HG02852 (cell line): ENCODE results near the gene ZBTB47.

Experiments
- ATAC-seq: cut with Tn5 transposase; IDR thresholded peaks from one replicate; pipeline ENCODE4 v1.9.1; 2021; ENCODE audit warnings: mild to moderate bottlenecking, moderate library complexity; ENCODE audit not compliant: unreplicated experiment

ZBTB47 gene

GRCh38 chr3:42684632-42685362, 31.3 kb downstream of the ZBTB47 start:
- ATAC-seq = no peak

DNA sequence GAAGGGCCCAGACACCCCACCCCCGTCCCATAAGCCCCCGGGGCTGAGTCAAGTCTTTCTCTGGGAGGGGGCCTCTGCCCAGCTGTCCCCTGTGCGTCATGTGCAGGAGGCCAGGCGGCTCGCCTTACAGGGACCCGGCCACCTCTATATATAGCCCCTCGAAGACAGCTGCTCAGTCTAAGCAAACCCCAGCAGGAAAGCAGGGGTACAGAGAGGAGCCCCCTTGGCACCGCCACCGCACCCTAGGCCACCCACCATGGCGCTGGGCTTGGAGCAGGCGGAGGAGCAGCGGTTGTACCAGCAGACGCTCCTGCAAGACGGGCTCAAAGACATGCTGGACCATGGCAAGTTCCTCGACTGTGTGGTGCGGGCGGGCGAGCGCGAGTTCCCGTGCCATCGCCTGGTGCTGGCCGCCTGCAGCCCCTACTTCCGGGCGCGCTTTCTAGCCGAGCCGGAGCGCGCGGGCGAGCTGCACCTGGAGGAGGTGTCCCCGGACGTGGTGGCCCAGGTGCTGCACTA, 31.9 kb downstream of the ZBTB47 start, which contains the start of gene KLHL40:
TSS of gene KLHL40 (plus strand) at position 175 of the 519 bp plus-strand sequence. CDS start at position 257, 82 bp downstream.
- ATAC-seq = no peak

- ATAC-seq = no peak
Measured at GRCh38 chr3:42685891-42686820, 32.7 kb downstream of the ZBTB47 start.

DNA sequence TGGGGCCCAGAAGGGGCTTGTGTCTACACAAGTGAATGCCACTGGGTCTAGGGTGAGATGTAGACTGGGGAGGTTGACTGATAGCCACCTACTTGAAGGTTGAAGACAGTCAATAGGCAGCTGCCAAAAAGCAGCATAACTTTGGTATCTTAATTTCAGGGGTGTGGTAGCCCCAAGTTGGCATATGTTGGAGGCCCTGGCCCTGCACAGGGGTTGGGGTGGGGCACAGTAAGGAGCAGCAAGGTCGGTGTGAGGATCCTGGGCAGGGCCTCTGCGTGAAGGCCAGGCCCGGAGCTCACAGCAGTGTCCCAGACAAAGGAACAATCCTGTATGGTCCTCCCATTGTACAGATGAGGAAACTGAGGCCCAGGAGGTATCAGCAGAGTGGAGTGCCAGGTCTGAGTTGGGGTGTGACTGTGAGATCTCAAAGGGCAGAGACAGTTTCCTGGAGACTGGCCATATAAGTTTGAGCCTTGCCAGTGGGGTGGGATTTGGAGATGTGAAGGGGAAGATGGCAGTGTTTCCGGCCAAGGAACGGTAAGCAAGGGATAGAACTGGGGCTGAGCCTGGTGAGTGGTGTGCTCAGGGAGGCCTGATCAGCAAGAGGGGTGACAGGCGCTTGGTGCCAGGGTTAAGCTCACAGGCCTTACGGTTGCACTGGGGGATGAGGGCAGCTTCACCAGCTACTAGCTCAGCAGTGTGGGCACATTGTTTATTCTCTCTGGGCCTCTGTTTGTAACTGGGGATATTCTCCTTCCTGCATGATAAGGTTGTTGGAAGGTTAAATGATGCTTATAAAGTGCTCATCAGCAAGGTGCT, 33.5 kb downstream of the ZBTB47 start:
- ATAC-seq = no peak

GRCh38 chr3:42688016-42688415, 34.5 kb downstream of the ZBTB47 start:
- no peak for ATAC-seq

GRCh38 chr3:42688487-42689420, 35.3 kb downstream of the ZBTB47 start:
- no peak for ATAC-seq

DNA sequence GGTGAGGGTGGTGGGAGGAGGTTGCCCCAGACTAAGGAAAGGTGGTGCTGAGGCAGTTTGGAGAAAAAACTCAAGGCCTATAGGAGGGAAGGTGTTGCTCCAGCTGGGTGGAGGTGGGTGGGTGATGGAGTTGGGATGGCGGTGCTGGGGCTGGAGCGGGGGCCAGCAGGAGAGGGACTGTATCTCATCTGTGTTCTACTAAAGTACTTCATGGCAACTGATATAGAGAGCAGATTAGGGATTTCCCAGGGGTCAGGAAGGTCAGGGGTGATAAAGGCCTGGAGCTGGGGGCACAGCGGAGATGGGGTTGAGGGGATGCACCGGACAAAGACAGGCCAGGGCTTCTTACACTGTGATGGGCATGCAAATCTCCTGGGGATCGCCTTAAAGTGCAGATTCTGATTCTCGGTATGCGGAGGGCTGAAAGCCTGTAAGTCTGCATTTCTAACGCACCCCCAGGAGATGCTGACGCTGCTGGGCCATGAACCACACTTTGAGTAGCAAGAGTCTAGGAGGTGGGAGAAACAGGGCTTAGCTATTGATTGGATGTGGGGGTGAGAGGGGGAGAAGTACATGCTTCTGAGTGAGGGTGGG, 36.0 kb downstream of the ZBTB47 start:
- no peak for ATAC-seq

DNA sequence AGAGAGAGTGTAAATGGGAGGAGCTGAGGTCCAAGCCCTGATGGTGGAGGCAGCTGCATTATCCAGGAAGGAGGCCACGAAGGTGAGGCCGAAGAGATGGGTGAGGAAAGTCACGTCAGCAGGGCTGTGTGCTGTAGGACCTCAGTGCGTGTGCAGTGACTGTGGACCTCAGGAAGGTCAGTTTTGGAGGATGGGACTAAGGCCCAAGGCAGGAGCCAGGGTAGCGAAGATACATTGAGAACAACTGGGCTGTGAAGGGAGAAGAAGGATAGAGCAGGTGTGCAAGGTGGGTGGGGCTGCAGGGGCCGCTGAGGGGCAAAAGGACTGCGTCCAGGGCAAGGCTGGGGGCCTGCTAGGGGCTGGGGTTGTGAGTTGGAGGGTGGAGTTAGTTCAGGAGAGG, 36.7 kb downstream of the ZBTB47 start:
- ATAC-seq = no peak

GRCh38 chr3:42690766-42691680, 37.5 kb downstream of the ZBTB47 start:
- no peak for ATAC-seq

- no peak for ATAC-seq
Measured at GRCh38 chr3:42691816-42692666, 38.5 kb downstream of the ZBTB47 start.

GRCh38 chr3:42692667-42693529, 39.4 kb downstream of the ZBTB47 start:
- ATAC-seq = no peak

DNA sequence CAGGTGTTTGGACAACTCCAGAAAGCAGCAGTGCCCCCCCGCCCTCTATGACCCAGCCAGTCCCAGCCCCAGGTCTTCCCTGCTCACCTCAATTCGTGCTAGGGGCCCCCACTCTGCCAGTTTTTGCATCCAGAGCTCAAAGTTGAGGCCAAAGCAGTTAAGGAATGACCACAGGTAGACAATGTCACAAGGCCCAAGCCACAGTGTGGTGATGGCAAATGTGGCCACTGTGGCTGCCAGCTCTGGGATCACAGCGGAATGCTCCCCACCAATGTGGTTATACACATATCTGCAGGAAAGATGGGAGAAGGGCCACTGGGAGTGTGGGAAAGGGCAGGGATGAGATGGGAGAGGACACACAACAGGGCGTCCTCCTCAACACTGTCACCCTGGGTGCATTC, 40.0 kb downstream of the ZBTB47 start:
- no peak for ATAC-seq

GRCh38 chr3:42694366-42694765, 40.9 kb downstream of the ZBTB47 start:
- no peak for ATAC-seq

GRCh38 chr3:42696356-42697288, 43.1 kb downstream of the ZBTB47 start:
- no peak for ATAC-seq

DNA sequence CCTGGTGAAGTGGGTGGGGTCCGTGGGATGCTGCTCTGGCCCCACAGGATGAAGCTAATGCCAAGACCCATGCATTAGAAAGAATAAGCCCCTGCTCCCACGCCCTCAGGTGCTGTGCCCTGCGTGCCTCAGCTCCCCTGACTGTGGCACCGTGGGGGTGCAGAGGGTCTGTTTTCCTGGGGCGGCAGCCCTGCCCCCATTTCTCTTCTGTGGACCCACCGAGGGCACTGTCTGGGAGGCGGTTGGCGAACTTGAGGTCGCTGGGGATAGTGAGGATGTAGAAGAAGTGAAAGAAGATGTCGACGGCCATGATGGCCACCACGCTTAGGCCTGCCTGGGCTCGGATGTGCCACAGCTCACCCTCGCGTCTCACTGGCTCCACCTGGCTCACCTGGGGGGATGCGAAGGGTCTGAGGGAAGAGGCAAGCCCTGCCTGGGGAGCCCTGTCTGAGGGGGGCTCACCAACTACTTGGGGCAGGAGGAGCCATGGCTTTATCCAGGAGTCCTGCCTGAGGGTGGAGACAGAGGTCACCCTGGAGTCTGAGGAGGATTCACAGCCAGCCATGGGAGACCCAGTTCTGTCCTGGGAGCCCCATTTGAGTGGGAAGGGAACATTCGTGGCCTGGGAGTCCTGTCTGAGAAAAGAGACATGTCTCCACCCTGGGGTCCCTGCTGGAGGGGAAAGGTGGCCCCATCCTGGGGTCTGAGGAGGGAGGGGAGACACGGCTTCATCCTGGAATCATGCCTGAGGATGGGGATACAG, 44.0 kb downstream of the ZBTB47 start:
- no peak for ATAC-seq
